ENCODE data around the gene TTLL10. TPM values are rescaled to one million over a fixed set of nuclear protein-coding genes. Genes with fewer than 3 reads are reported as not detected.

The TTLL10 gene
- total RNA-seq, 1 donor from 2014 or later: 0.16 TPM

GRCh38 chr1:1245178-1245816 lies 71.6 kb downstream of the TTLL10 start:
- CTCF ChIA-PET: no interaction called here
- no peak for TF ChIP-seq CTCF (IDR thresholded peaks at IDR 0.05)
- DNase-seq: no peak
- Mint-ChIP-seq H3K9me3 (no peaks in the 10 kb centered on the region), H3K27ac (no peak overlapping the region), H3K4me1 (peaks cover 9% of the 10 kb centered on the region), H3K4me3 (no peak overlapping the region), H3K27me3 (no peaks in the 10 kb centered on the region), H3K36me3 (ENCODE audit: low read depth) (no peaks in the 10 kb centered on the region)
- POLR2A ChIA-PET: no interaction called here
- no peak for ATAC-seq (ENCODE audit: low read depth)
- intact Hi-C loops (cut with micrococcal nuclease): no loop called here

GRCh38 chr1:1245817-1246576 lies 72.3 kb downstream of the TTLL10 start:
- ChIA-PET POLR2A (no interaction called here), CTCF (interaction anchor here (1.1 kb wide), 1 partner anchor 123 kb away, joined by 3 read pairs; no protein-coding TSS in a partner anchor)
- no peak for DNase-seq
- Mint-ChIP-seq H3K4me1 (peaks cover 15% of the 10 kb centered on the region), H3K4me3 (no peak overlapping the region), H3K27ac (no peak overlapping the region), H3K36me3 (ENCODE audit: low read depth) (no peaks in the 10 kb centered on the region), H3K9me3 (no peaks in the 10 kb centered on the region), H3K27me3 (no peaks in the 10 kb centered on the region)
- TF ChIP-seq CTCF (IDR thresholded peaks at IDR 0.05): no peak
- intact Hi-C loops (cut with micrococcal nuclease): no loop called here
- ATAC-seq (ENCODE audit: low read depth): no peak

GRCh38 chr1:1246577-1247340 lies 73.1 kb downstream of the TTLL10 start, which contains the start of gene C1QTNF12:
Gene C1QTNF12, minus strand, starts transcription at chr1:1246722. Its CDS starts 32 bp downstream, at chr1:1246690.
- Mint-ChIP-seq H3K27ac (no peak within 1 kb of the TSS), H3K36me3 (ENCODE audit: low read depth) (no peaks in the 10 kb centered on the region), H3K9me3 (no peaks in the 10 kb centered on the region), H3K4me1 (peaks cover 19% of the 10 kb centered on the region), H3K4me3 (no peak within 1 kb of the TSS), H3K27me3 (no peaks in the 10 kb centered on the region)
- no peak for TF ChIP-seq CTCF (IDR thresholded peaks at IDR 0.05)
- ChIA-PET POLR2A (interaction anchor here (0.6 kb wide), 1 partner anchor 121 kb away, joined by 3 read pairs; no protein-coding TSS in a partner anchor), CTCF (interaction anchor here (1.1 kb wide), 1 partner anchor 124 kb away, joined by 3 read pairs; no protein-coding TSS in a partner anchor)
- no peak for ATAC-seq (ENCODE audit: low read depth)
- intact Hi-C loops (cut with micrococcal nuclease): no loop called here
- DNase-seq: no peak

- Mint-ChIP-seq H3K27ac (no peak overlapping the region), H3K36me3 (ENCODE audit: low read depth) (peaks cover 2% of the 10 kb centered on the region), H3K27me3 (no peaks in the 10 kb centered on the region), H3K4me3 (no peak overlapping the region), H3K9me3 (no peaks in the 10 kb centered on the region), H3K4me1 (peaks cover 19% of the 10 kb centered on the region)
- DNase-seq (no peak), ATAC-seq (ENCODE audit: low read depth) (no peak)
- ChIA-PET CTCF (interaction anchor here (1.0 kb wide), 1 partner anchor 125 kb away, joined by 3 read pairs; no protein-coding TSS in a partner anchor), POLR2A (interaction anchor here (0.6 kb wide), 1 partner anchor 122 kb away, joined by 3 read pairs; no protein-coding TSS in a partner anchor)
- intact Hi-C loops (cut with micrococcal nuclease): no loop called here
- TF ChIP-seq CTCF (IDR thresholded peaks at IDR 0.05): no peak
Observed at GRCh38 chr1:1247341-1247913, 73.7 kb downstream of the TTLL10 start.

Other genes with a start within 250 kb of the TTLL10 start
- not detected in 2 replicates for gene SAMD11, start 250.0 kb upstream of the TTLL10 start, total RNA-seq
- gene NOC2L, start 214.6 kb upstream of the TTLL10 start, total RNA-seq: 95.5 and 96.8 TPM in 2 replicates
- gene KLHL17, start 213.3 kb upstream of the TTLL10 start, total RNA-seq: 15.1 and 16.4 TPM in 2 replicates
- 1.3 and 1.4 TPM in 2 replicates for gene PLEKHN1, start 207.4 kb upstream of the TTLL10 start, total RNA-seq
- not detected in 2 replicates for gene PERM1, start 191.8 kb upstream of the TTLL10 start, total RNA-seq
- gene HES4, start 173.8 kb upstream of the TTLL10 start, total RNA-seq: 0.67 and 1.2 TPM in 2 replicates
- gene ISG15, start 160.4 kb upstream of the TTLL10 start, total RNA-seq: 25.8 and 28.9 TPM in 2 replicates
- gene AGRN, start 153.8 kb upstream of the TTLL10 start, total RNA-seq: 25.8 and 27.1 TPM in 2 replicates
- gene RNF223, start 99.6 kb upstream of the TTLL10 start, total RNA-seq: not detected in 2 replicates
- 20.8 and 26.5 TPM in 2 replicates for gene C1orf159, start 57.8 kb upstream of the TTLL10 start, total RNA-seq
- 36.7 and 37.5 TPM in 2 replicates for gene TNFRSF18, start 32.7 kb downstream of the TTLL10 start, total RNA-seq
- 0.86 and 1.1 TPM in 2 replicates for gene TNFRSF4, start 40.3 kb downstream of the TTLL10 start, total RNA-seq
- gene SDF4, start 58.1 kb downstream of the TTLL10 start, total RNA-seq: 94.4 and 97.9 TPM in 2 replicates
- 20.9 and 22.1 TPM in 2 replicates for gene B3GALT6, start 58.4 kb downstream of the TTLL10 start, total RNA-seq
- gene C1QTNF12, start 72.8 kb downstream of the TTLL10 start, total RNA-seq: 2.5 and 2.7 TPM in 2 replicates
- gene UBE2J2, start 100.0 kb downstream of the TTLL10 start, total RNA-seq: 79.2 and 89.9 TPM in 2 replicates
- 1.6 and 3.3 TPM in 2 replicates for gene SCNN1D, start 106.6 kb downstream of the TTLL10 start, total RNA-seq
- 16.2 and 26.1 TPM in 2 replicates for gene ACAP3, start 134.1 kb downstream of the TTLL10 start, total RNA-seq
- gene PUSL1, start 134.7 kb downstream of the TTLL10 start, total RNA-seq: 11.9 and 12.6 TPM in 2 replicates
- gene INTS11, start 150.8 kb downstream of the TTLL10 start, total RNA-seq: 131 and 151 TPM in 2 replicates
- 13.8 and 15.3 TPM in 2 replicates for gene CPTP, start 150.9 kb downstream of the TTLL10 start, total RNA-seq
- 2.5 and 2.7 TPM in 2 replicates for gene TAS1R3, start 157.4 kb downstream of the TTLL10 start, total RNA-seq
- 29.3 and 30.7 TPM in 2 replicates for gene DVL1, start 175.5 kb downstream of the TTLL10 start, total RNA-seq
- 0.07 and 0.16 TPM in 2 replicates for gene MXRA8, start 184.7 kb downstream of the TTLL10 start, total RNA-seq
- gene AURKAIP1, start 201.3 kb downstream of the TTLL10 start, total RNA-seq: 91.5 and 105 TPM in 2 replicates
- 188 and 225 TPM in 2 replicates for gene CCNL2, start 225.5 kb downstream of the TTLL10 start, total RNA-seq
- gene MRPL20, start 233.4 kb downstream of the TTLL10 start, total RNA-seq: 134 and 136 TPM in 2 replicates
- gene ANKRD65, start 247.4 kb downstream of the TTLL10 start, total RNA-seq: 0.13 TPM in 1 of 2 replicates, not detected in the other